Spinal cord (tissue), 10 donors: ENCODE results near the gene MACROD2. TPM values are rescaled to one million over a fixed set of nuclear protein-coding genes. Genes with fewer than 3 reads are reported as not detected.

Experiments used
- DNase-seq, 6 donors: peaks; one replicate each; pipeline versions ENCODE4 v3.0.0 to v3.0.0-alpha.2; 2013 to 2015; ENCODE audit warnings: low spot score in 6 of 6, low read depth in 4 of 6
- H3K27ac ChIP-seq: one replicate; pipeline ENCODE4 v1.5.1; 2013; ENCODE audit warnings: low read depth, low read length, control low read depth
- H3K27me3 ChIP-seq: one replicate; pipeline ENCODE4 v1.6.1; 2013; ENCODE audit warnings: low read length; ENCODE audit not compliant: control insufficient read depth, insufficient read depth
- H3K36me3 ChIP-seq: one replicate; pipeline ENCODE4 v1.6.1; 2013; ENCODE audit warnings: low read length; ENCODE audit not compliant: control insufficient read depth, insufficient read depth
- H3K4me1 ChIP-seq: one replicate; pipeline ENCODE4 v1.6.1; 2013; ENCODE audit warnings: low read length; ENCODE audit not compliant: control insufficient read depth, insufficient read depth
- H3K4me3 ChIP-seq: one replicate; pipeline ENCODE4 v1.5.1; 2013; ENCODE audit warnings: low read depth, low read length, control low read depth
- H3K9me3 ChIP-seq: one replicate; pipeline ENCODE4 v1.6.1; 2013; ENCODE audit warnings: low read length; ENCODE audit not compliant: control insufficient read depth, insufficient read depth
- WGBS: methylation state at CpG from one replicate; pipeline ENCODE4 v1.1.5; 2013; ENCODE audit warnings: missing lambda C conversion rate; ENCODE audit not compliant: insufficient coverage; 5-methylcytosine and 5-hydroxymethylcytosine counted together
- polyA plus RNA-seq, 2 donors: library from polyadenylated mRNA; unstranded; fragments of 120-200 nt; gene quantifications; one replicate each; pipeline ENCODE4 v1.2.1, GENCODE V29; 2013; ENCODE audit not compliant: insufficient read length in 2 of 2
- total RNA-seq, 2 donors: library from RNA; depleted of rRNA in 1 of 2; stranded (reverse); fragments of 120-200 nt in 1 of 2; fragments of >200 nt in 1 of 2; gene quantifications; one replicate each; pipeline versions ENCODE4 v1.2.3 to v1.2.4, GENCODE V29; 2013 to 2014
- donor health status: healthy.

The MACROD2 gene
- total and polyA plus RNA-seq, 4 donors, result 16.2 to 34.0 (median 23.6) TPM

GRCh38 chr20:14848806-14849205 lies 853.5 kb downstream of the MACROD2 start:
- peaks cover 2% of the 10 kb centered on the region for H3K9me3 ChIP-seq
- H3K27me3 ChIP-seq, result no peaks in the 10 kb centered on the region
- WGBS, result 64% methylated on average over 4 of the region's 4 CpGs
- no peaks in the 10 kb centered on the region for H3K4me1 ChIP-seq
- H3K4me3 ChIP-seq, result no peak overlapping the region
- H3K36me3 ChIP-seq, result no peaks in the 10 kb centered on the region
- no peak for DNase-seq
- no peak overlapping the region for H3K27ac ChIP-seq

GRCh38 chr20:14853079-14853478 lies 857.8 kb downstream of the MACROD2 start:
- no peaks in the 10 kb centered on the region for H3K27me3 ChIP-seq
- H3K4me3 ChIP-seq, result no peak overlapping the region
- DNase-seq, result no peak
- H3K4me1 ChIP-seq, result no peaks in the 10 kb centered on the region
- H3K9me3 ChIP-seq, result no peaks in the 10 kb centered on the region
- H3K27ac ChIP-seq, result no peak overlapping the region
- H3K36me3 ChIP-seq, result no peaks in the 10 kb centered on the region
- 100% methylated on average over 2 of the region's 2 CpGs for WGBS

DNA sequence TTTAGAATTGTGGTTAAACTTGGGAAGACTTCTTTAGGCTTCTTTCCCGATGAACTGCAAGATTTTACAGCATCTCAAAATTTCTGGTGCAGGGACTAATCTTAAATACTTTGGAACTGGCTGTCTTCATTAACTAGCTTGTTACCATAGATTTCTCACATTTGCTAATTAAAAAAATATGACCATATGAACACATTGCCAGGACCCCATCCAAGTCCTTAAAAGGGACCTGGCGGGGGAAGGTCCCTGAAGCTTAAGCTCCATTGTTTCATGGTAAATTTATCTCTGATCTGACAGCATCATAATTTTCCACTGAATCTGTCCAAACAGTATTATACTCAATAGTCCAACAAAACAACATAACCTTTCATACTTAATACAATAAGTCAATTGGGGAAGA lies 859.9 kb downstream of the MACROD2 start:
- Histone ChIP-seq H3K36me3 (no peaks in the 10 kb centered on the region), H3K27me3 (no peaks in the 10 kb centered on the region), H3K9me3 (no peaks in the 10 kb centered on the region), H3K4me1 (peaks cover under 1% of the 10 kb centered on the region), H3K27ac (no peak overlapping the region), H3K4me3 (no peak overlapping the region)
- WGBS, result no CpG with 5 or more reads among the region's 2 CpGs
- no peak for DNase-seq

GRCh38 chr20:14859627-14860026 lies 864.3 kb downstream of the MACROD2 start:
- Histone ChIP-seq H3K4me1 (peaks cover 3% of the 10 kb centered on the region), H3K9me3 (no peaks in the 10 kb centered on the region), H3K4me3 (no peak overlapping the region), H3K27me3 (no peaks in the 10 kb centered on the region), H3K36me3 (no peaks in the 10 kb centered on the region), H3K27ac (no peak overlapping the region)
- no peak for DNase-seq

DNA sequence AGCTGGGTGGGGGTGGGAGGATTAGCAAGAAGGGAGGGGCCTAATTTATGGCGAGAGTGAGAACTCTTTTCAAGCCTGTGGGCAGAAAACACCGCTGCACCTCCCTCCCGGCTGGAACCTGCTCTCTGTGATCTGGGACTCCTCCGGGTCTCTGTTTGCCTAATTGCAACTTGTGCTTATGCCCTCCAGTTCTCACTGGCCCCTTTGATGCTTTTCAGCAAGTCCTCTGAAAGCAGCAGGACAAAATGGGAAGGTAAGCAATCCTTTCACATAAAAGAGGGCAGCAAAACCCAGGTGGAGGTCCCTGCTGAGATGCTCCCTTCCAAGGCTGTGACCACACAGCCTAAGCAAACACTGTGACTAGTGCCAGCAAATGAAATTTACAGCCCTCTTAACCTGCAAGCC lies 865.1 kb downstream of the MACROD2 start:
- Histone ChIP-seq H3K27ac (no peak overlapping the region), H3K36me3 (no peaks in the 10 kb centered on the region), H3K4me1 (peaks cover 3% of the 10 kb centered on the region), H3K4me3 (no peak overlapping the region), H3K9me3 (no peaks in the 10 kb centered on the region), H3K27me3 (no peaks in the 10 kb centered on the region)
- 10% methylated on average over 4 of the region's 4 CpGs for WGBS
- DNase-seq, result peak in 2 of 6 donors; percentile 32 to 45

DNA sequence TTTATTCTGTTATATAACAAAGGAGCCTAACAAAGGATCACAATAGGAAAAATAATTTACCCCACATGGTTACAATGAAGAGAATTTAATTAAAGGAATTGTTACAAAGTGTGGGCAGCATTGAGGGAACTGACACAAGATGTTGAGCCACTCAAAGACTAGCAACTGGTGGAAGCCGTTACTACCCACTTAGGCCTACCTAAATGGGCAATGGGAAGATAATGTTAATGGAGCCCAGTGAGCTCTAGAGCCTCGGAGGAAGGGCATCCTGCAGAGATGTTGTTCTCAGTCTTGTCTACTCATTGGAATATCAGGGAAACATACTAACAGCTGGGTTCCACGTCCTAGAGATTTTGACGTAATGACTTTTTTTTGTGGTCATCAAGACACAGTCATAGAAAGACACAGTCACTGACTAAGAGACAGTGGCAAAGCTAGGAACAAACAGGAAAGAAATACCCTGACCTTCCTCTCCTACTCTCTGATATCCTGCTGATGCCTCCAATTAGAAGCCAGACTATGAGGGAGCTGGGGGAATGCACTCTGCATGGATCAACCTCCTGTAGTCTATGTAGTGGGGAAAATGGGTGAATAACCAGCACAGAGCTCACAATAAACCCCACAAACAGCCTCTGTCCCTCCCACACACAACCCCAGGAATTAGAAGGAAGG lies 865.8 kb downstream of the MACROD2 start:
- Histone ChIP-seq H3K36me3 (no peaks in the 10 kb centered on the region), H3K4me1 (peaks cover 3% of the 10 kb centered on the region), H3K9me3 (no peaks in the 10 kb centered on the region), H3K27ac (no peak overlapping the region), H3K4me3 (no peak overlapping the region), H3K27me3 (no peaks in the 10 kb centered on the region)
- no peak for DNase-seq
- 81% methylated on average over 3 of the region's 4 CpGs for WGBS

DNA sequence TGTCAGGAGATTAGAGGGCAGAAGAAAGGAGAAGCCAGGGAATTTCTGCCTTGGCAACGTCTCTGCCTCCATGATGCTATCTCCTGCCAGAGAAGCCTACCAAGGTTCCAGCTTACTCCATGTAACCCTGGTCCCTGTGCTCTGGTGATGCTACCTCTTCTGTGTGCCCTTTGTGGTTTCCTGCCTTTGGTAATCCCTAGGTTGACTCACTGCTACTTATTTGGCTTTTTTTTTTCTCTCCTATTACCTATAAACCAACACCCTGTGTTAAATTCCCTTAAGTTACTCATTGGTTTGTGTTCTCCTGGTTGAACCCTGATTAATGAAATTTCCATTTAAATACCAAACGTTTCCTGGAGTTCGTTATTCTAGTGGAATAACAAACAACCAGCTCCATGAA lies 869.9 kb downstream of the MACROD2 start:
- no peak overlapping the region for H3K27ac ChIP-seq
- no peak overlapping the region for H3K4me3 ChIP-seq
- WGBS, result 77% methylated on average over 1 of the region's 3 CpGs
- H3K36me3 ChIP-seq, result no peaks in the 10 kb centered on the region
- no peaks in the 10 kb centered on the region for H3K9me3 ChIP-seq
- no peak for DNase-seq
- H3K27me3 ChIP-seq, result no peaks in the 10 kb centered on the region
- peaks cover 3% of the 10 kb centered on the region for H3K4me1 ChIP-seq

DNA sequence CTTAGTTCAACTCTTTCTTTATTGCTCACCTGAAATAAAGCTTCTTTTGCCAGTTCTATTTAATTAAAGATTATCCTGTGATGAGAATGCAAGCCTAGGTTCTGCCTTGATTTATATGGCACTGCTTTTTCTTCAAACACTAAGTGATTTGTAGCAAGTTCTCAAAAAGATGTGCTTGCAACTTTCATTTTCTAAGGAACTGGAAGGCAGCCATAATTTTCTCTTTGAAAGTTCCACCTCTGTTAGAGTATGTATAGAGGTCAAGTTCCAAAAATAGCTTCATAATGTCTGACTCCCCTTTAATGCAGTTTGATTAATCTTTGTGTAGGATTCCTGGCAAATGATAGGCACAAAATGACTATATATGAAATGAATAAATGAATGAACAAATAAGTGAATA lies 870.4 kb downstream of the MACROD2 start:
- H3K36me3 ChIP-seq, result no peaks in the 10 kb centered on the region
- H3K4me3 ChIP-seq, result no peak overlapping the region
- DNase-seq, result peak in 1 of 6 donors; percentile 36
- no peaks in the 10 kb centered on the region for H3K4me1 ChIP-seq
- no peaks in the 10 kb centered on the region for H3K9me3 ChIP-seq
- no peaks in the 10 kb centered on the region for H3K27me3 ChIP-seq
- H3K27ac ChIP-seq, result no peak overlapping the region

DNA sequence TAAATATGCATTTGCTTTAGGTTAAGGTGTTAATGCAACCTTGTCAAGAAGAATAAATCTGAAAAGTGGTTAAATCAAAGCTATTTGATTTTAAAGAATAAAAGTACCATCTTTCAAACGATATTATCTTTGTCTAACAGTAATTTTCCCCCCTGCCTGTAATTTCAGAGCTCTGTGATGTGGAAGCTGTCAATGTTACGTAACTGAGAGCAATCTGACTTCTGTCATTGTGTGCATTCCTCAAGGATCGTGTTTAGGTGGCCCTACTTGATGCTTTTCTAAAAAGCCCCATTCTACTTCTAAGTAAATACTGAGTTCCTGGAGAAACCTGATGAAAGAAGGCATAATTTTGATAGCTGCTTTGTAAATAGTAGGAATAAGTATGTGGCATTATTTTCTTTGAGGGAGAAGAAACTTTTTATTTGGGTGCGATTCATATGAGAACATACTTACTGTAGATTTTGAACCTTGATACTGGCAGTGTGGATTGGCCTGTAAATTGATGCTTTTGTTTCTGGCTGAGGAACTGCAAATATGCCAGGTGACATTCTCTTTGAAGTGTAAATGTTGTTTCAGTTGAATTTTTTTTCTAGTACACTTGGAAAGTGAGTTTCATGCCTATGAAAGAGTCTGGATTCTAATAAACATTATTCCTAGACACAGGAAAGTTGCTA lies 871.7 kb downstream of the MACROD2 start:
- 100% methylated on average over 1 of the region's 4 CpGs for WGBS
- Histone ChIP-seq H3K4me3 (no peak overlapping the region), H3K9me3 (no peaks in the 10 kb centered on the region), H3K4me1 (no peaks in the 10 kb centered on the region), H3K27me3 (no peaks in the 10 kb centered on the region), H3K36me3 (no peaks in the 10 kb centered on the region), H3K27ac (no peak overlapping the region)
- DNase-seq, result no peak
